ENCODE measurements around the gene MEGF9. TPM values are rescaled to one million over a fixed set of nuclear protein-coding genes. Genes with fewer than 3 reads are reported as not detected.

The MEGF9 gene
- total and polyA plus RNA-seq, 2 of the 13 experiments (the other 11 are each of a cell fraction or from before 2014, with no cell fraction given) = 3.1 to 3.3 TPM

GRCh38 chr9:120755810-120756434, 41.7 kb upstream of the MEGF9 start (continued):
- TF ChIP-seq ZNF781 (CRISPR knock-in tag; IDR thresholded peaks at IDR 0.05; ENCODE audit: borderline replicate concordance, not compliant biosample characterization) (no peak), KLF9 (CRISPR knock-in tag; IDR thresholded peaks at IDR 0.05; ENCODE audit: low read depth) (no peak), ZNF784 (CRISPR knock-in tag; IDR thresholded peaks at IDR 0.05; ENCODE audit: borderline replicate concordance) (peak; percentile 50; the same call in 1 of the 2 replicates), RXRB (CRISPR knock-in tag; IDR thresholded peaks at IDR 0.05; ENCODE audit: borderline replicate concordance) (peak; percentile 24; the same call in 1 of the 2 replicates), MXD4 (CRISPR knock-in tag; IDR thresholded peaks at IDR 0.05) (no peak), SMC3 (IDR thresholded peaks at IDR 0.05; ENCODE audit: low read length) (peak; percentile 90), MAZ (IDR thresholded peaks at IDR 0.05; ENCODE audit: borderline replicate concordance, low read depth, low read length) (no peak), MAZ (CRISPR knock-in tag; IDR thresholded peaks at IDR 0.05; ENCODE audit: low read depth) (no peak), ZNF501 (CRISPR knock-in tag; IDR thresholded peaks at IDR 0.05) (0 out of 2 replicates have a peak, but pooled peaks have one; percentile 40), ZNF761 (CRISPR knock-in tag; conservative IDR thresholded peaks at IDR 0.05) (no peak), ZNF605 (CRISPR knock-in tag; IDR thresholded peaks at IDR 0.05) (no peak), CREB3 (CRISPR knock-in tag; IDR thresholded peaks at IDR 0.05) (no peak), ATF6 (CRISPR knock-in tag; conservative IDR thresholded peaks at IDR 0.05) (no peak), BCL6 (CRISPR knock-in tag; IDR thresholded peaks at IDR 0.05) (no peak), SMARCE1 (IDR thresholded peaks at IDR 0.05; ENCODE audit: borderline replicate concordance) (no peak), SNAPC4 (CRISPR knock-in tag; IDR thresholded peaks at IDR 0.05) (no peak), ZNF747 (CRISPR knock-in tag; IDR thresholded peaks at IDR 0.05; ENCODE audit: borderline replicate concordance) (no peak)
